Neural crest cell (in vitro differentiated cells): ENCODE results near the gene TNS3. TPM values are rescaled to one million over a fixed set of nuclear protein-coding genes. Genes with fewer than 3 reads are reported as not detected.
"Not testable (repeated sequence)": the region's sequence is repeated elsewhere in the genome, so short reads cannot be mapped to it uniquely, and the experiment has no call there.

Source experiments
- DNase-seq: peaks from one replicate; pipeline ENCODE4 v3.0.0; 2021; ENCODE audit warnings: low read depth, mixed read lengths, low spot score
- H3K27ac Mint-ChIP-seq: one replicate; pipeline ENCODE4 v1.8.0; 2021; ENCODE audit warnings: mild to moderate bottlenecking, mixed read lengths; ENCODE audit not compliant: unreplicated experiment
- H3K27me3 Mint-ChIP-seq: 2 replicates; pipeline ENCODE4 v1.8.0; 2021; ENCODE audit warnings: low read depth, mild to moderate bottlenecking, mixed read lengths
- H3K36me3 Mint-ChIP-seq: 2 replicates; pipeline ENCODE4 v1.8.0; 2021; ENCODE audit warnings: low read depth, mild to moderate bottlenecking, mixed read lengths
- H3K4me1 Mint-ChIP-seq: 2 replicates; pipeline ENCODE4 v1.8.0; 2021; ENCODE audit warnings: mixed read lengths
- H3K4me3 Mint-ChIP-seq: one replicate; pipeline ENCODE4 v1.8.0; 2021; ENCODE audit warnings: mild to moderate bottlenecking, mixed read lengths
- H3K9me3 Mint-ChIP-seq: 2 replicates; pipeline ENCODE4 v1.8.0; 2021; ENCODE audit warnings: mixed read lengths
- total RNA-seq: library from RNA; stranded (reverse); gene quantifications from 2 replicates; pipeline ENCODE4 v1.2.1, GENCODE V29; 2021
- TF ChIP-seq, protein P1 (sequence below): fragments of 200-600 bp; sonication (generic); conservative IDR thresholded peaks from 2 replicates; pipeline ENCODE4 v1.5.0; 2021; ENCODE audit warnings: antibody characterized with exemption, mild to moderate bottlenecking

TNS3 gene
- total RNA-seq, 1 donor from 2014 or later: 26.4 TPM

DNA sequence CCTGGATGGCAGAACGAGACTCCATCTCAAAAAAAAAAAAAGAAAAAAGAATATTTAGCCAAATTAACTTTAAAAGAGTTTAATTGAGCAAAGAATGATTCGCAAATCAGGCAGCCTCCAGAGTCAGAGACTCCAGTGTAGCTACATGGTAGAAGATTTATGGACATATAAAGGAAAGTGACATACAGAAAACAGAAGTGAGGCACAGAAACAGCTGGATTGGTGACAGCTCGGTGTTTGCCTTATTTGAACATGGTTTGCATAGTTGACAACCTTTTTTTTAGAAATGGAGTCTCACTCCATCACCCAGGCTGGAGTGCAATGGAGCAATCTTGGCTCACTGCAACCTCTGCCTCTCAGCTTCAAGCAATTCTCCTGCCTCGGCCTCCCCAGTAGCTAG lies 35.2 kb upstream of the TNS3 start:
- DNase-seq: no peak
- no peaks in the 10 kb centered on the region for H3K9me3 Mint-ChIP-seq
- H3K27me3 Mint-ChIP-seq: no peaks in the 10 kb centered on the region
- TF ChIP-seq, protein P1, sequence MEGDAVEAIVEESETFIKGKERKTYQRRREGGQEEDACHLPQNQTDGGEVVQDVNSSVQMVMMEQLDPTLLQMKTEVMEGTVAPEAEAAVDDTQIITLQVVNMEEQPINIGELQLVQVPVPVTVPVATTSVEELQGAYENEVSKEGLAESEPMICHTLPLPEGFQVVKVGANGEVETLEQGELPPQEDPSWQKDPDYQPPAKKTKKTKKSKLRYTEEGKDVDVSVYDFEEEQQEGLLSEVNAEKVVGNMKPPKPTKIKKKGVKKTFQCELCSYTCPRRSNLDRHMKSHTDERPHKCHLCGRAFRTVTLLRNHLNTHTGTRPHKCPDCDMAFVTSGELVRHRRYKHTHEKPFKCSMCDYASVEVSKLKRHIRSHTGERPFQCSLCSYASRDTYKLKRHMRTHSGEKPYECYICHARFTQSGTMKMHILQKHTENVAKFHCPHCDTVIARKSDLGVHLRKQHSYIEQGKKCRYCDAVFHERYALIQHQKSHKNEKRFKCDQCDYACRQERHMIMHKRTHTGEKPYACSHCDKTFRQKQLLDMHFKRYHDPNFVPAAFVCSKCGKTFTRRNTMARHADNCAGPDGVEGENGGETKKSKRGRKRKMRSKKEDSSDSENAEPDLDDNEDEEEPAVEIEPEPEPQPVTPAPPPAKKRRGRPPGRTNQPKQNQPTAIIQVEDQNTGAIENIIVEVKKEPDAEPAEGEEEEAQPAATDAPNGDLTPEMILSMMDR: no peak
- no peak overlapping the region for H3K4me3 Mint-ChIP-seq
- peaks cover 11% of the 10 kb centered on the region for H3K4me1 Mint-ChIP-seq
- no peak overlapping the region for H3K27ac Mint-ChIP-seq
- no peaks in the 10 kb centered on the region for H3K36me3 Mint-ChIP-seq

DNA sequence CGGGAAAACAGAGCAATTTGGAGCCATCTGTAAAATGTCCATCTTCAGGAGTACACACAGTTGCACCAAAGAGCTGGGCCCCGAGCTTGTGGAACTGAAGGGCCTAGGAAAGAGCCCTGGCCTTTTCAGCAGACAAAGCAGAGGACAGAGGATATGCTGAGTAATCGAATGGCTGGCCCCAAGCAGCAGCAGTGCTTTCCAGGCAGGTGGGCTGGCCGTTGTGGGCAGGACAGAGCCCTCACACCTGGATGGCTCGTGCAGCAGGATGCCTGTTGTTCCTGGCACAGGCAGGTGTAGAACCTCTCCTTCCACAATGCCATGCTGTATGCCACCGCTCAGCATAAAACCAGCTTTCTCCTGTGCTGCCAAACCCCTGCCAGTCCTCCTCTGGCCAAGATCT lies 32.5 kb upstream of the TNS3 start:
- Mint-ChIP-seq H3K9me3 (no peaks in the 10 kb centered on the region), H3K27me3 (no peaks in the 10 kb centered on the region), H3K4me1 (no peaks in the 10 kb centered on the region), H3K4me3 (no peak overlapping the region), H3K27ac (peak overlapping the region; percentile 20), H3K36me3 (no peaks in the 10 kb centered on the region)
- DNase-seq: no peak
- TF ChIP-seq, protein P1: no peak

DNA sequence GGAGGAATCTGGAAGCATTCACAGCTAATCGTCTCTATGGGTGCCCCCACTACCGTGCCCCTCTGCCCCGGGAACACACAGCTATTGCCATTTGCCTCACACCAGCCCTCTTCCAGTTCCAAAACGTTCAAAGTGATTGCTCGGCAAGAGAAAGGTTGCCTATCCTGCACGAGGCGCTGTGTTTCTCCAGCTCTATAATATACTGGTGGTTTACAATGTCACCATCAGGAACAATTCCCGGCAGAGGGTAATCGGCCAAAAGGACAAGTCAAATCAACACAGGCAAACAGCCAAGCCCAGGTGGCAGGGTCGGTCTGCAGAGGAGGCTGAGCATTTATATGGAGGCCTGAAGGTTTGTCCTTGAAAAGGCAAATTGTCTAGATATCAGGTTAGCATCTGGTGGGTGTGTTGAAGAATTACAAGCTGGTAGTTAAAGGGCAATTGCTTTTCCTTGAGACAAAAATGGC lies 29.2 kb upstream of the TNS3 start:
- H3K36me3 Mint-ChIP-seq: no peaks in the 10 kb centered on the region
- no peaks in the 10 kb centered on the region for H3K4me1 Mint-ChIP-seq
- no peak overlapping the region for H3K4me3 Mint-ChIP-seq
- no peak overlapping the region for H3K27ac Mint-ChIP-seq
- no peaks in the 10 kb centered on the region for H3K9me3 Mint-ChIP-seq
- TF ChIP-seq, protein P1: no peak
- DNase-seq: no peak
- H3K27me3 Mint-ChIP-seq: no peaks in the 10 kb centered on the region

DNA sequence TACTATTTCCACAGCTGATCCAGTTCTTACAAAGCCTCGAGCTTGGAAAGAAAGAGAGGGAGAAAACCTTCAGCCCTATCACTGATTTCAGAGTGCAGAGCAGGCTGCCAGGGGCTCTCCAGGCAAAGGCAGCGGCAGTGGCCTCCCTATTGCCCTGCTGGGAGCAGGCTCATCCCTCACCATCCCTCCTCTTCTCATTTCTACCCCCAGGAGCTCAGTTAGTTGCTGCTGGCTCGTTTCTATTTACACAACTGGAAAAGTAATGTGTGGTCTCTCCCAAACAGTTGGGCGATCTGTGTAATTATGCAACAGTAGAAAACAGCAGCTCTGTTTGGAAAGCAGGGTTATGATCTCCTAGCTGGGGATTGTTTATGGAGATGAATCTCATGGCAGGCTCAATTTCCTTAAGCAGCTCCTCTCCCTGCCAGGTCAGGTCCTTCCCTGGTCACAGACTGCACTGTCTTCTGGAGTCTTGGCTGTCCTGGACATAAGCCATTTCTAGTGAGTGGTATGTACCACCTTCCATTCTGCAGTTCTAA lies 28.7 kb upstream of the TNS3 start:
- H3K27ac Mint-ChIP-seq: no peak overlapping the region
- no peaks in the 10 kb centered on the region for H3K9me3 Mint-ChIP-seq
- TF ChIP-seq, protein P1: no peak
- no peaks in the 10 kb centered on the region for H3K36me3 Mint-ChIP-seq
- H3K4me1 Mint-ChIP-seq: no peaks in the 10 kb centered on the region
- H3K27me3 Mint-ChIP-seq: no peaks in the 10 kb centered on the region
- DNase-seq: no peak
- no peak overlapping the region for H3K4me3 Mint-ChIP-seq

DNA sequence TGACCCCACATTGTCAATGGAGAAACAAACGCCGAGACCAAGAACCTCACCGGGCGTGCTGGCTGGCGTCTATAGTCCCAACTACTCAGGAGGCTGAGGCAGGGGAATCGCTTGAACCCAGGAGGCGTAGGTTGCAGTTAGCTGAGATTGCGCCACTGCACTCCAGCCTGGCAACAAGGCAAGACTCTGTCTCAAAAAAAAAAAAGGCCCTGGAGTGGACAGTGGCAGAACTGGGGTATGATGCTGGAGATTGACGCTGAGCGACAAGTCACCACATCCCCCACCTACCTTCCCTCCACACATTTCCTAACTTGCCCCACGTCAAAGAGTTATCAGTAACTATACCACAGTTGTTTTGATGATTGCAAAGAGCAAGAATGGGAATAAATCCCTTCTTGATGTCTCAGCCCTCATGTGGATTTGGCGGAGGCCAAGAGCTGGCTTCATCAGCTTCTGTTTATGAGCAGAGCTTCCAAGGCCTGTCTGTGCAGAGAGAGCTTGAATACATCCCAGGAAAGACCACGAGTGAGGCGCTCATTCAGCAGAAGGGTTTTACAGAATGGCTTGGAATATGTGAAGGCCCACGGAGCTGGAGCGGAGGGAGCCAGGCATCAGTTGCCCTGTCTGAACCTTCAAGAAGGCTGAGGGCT lies 28.0 kb upstream of the TNS3 start:
- no peaks in the 10 kb centered on the region for H3K4me1 Mint-ChIP-seq
- no peaks in the 10 kb centered on the region for H3K27me3 Mint-ChIP-seq
- no peaks in the 10 kb centered on the region for H3K9me3 Mint-ChIP-seq
- no peak overlapping the region for H3K4me3 Mint-ChIP-seq
- DNase-seq: no peak
- H3K27ac Mint-ChIP-seq: peak overlapping the region; percentile 75
- H3K36me3 Mint-ChIP-seq: no peaks in the 10 kb centered on the region
- TF ChIP-seq, protein P1: no peak

DNA sequence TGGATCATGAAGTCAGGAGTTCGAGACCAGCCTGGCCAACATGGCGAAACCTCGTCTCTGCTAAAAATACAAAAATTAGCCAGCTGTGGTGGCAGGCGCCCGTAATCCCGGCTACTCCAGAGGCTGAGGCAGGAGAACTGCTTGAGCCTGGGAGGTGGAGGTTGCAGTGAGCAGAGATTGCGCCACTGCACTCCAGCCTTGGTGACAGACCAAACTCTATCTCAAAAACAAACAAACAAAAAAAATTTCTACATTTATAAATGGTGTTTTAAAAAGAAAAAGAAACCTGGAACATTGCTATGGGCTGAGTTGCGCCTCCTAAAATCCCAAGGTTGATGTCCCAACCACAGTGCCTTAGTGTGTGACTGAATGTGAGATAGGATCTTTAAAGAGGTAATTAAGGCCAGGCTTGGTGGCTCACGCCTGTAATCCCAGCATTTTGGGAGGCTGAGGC lies 24.7 kb upstream of the TNS3 start:
- DNase-seq, H3K4me1 Mint-ChIP-seq, H3K4me3 Mint-ChIP-seq, H3K27ac Mint-ChIP-seq, H3K27me3 Mint-ChIP-seq, H3K36me3 Mint-ChIP-seq, H3K9me3 Mint-ChIP-seq: not testable (repeated sequence)
